GM19099 (cell line): ENCODE measurements around the gene LIPM.

Experiments
- POLR2A ChIP-seq: IDR thresholded peaks from 3 replicates; pipeline ENCODE4 v1.6.1; 2011; ENCODE audit warnings: low read depth; ENCODE audit not compliant: insufficient read length; ENCODE audit errors: extremely low read depth

Gene LIPM

DNA sequence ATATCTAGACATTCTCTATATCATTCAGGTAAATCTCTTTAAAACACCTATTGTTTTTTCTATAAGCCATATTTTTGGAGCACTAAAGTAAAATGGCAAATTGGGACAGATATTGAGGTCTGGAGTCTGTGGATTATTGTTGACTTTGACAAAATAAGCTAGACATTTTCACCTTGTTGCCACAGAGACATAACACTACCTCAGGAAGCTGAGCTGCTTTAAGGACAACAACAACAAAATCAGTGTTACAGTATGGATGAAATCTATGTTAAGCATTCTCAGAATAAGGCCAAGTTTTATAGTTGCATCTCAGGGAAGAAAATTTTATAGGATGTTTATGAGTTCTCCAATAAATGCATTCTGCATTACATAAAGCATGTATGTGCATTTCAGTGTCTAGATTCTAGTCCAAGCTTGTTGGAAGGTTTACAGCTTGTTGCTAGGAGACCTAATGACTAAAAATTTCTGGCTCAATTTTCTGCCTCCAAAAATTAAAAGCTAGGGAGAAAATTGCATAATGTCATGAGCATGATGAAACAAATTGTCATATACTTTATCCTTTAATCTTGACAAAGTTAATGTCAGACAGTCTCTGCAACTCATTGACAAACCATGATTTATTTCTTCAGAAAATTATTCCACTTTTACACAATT is 18.3 kb downstream of the LIPM start:
- no peak for TF ChIP-seq POLR2A

DNA sequence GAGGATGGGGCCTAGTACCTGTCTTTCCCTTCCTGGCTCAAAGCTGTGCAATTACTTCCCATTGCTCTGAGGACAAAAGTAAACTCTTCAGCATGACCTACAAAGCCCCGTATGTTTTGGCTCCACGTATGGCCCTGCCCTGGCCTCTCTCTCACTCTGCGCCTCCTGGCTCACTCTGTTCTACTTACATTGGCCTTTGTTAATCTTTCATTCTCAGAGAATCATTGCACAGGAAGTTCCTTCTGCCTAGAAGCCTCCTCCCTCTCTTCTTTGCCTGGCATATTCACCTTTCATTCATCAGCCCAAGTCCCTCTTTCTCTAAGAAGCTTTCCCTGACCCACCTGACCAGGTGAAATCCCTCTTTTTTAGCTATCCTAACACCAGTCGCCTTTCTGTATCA is 23.9 kb downstream of the LIPM start:
- TF ChIP-seq POLR2A = no peak

DNA sequence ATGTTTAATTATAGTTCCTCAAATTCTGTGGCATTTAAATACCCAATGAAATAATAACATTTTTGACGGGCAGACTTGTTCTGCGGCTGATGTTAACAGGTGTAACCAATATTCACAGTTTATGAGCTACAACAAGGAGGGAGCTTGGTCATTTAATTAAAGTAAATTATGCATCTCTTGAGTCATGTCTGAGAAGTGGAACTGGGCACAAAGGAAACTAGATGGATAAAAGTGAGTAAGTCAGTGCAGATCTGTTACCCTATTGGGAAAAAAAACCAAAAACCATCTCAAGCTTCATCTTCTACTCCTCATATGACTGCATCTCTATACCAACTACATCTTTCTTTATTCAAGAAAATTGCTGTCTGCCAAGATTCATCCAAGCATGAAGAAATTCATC is 25.1 kb downstream of the LIPM start:
- TF ChIP-seq POLR2A = no peak

DNA sequence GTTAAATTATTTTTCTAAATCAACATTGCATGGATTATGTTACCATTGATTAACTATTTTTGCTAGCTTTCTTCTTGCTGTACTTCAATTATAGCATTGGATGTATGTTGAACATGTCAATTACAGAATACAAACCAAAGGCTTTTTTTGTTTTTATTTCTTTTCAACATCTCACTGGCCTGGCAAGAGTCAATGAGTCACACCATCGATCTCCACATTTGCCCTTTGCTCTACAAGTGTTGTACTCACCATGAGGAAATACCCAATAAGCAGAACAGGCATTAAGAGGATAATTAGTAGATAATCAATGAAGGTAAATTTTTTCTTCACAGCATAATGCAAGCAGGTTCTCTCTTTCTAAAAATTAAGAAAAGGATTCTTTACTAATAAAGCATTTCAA is 25.8 kb downstream of the LIPM start:
- no peak for TF ChIP-seq POLR2A

DNA sequence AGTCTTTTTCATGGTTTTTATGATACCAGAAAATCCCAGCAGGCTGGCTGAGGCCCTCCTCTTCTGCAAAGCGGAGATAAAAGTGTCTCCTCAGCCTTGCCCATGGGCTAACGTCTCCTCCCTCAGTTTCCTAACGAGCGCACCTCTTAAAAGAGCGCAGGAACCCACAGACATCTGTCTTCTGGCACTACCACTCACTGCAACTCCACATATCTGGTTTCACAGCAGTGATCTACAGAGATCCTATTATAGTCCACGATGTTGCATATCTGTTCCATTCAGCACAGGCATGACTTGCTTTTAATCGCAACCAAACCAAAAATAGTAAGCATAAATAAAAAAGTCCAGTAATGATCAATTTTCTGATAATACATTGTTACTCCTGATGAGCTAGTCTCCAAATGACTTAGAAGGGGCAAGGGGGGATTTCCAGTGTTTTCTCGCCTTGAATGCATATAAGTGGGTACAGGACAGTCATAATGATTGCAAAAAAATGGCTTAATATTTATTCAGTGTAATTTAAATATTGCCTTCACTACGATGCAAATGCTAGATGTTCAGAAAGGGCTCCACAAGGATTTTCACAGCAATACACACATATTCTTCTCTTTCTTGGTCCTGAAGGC is 28.2 kb downstream of the LIPM start:
- no peak for TF ChIP-seq POLR2A

DNA sequence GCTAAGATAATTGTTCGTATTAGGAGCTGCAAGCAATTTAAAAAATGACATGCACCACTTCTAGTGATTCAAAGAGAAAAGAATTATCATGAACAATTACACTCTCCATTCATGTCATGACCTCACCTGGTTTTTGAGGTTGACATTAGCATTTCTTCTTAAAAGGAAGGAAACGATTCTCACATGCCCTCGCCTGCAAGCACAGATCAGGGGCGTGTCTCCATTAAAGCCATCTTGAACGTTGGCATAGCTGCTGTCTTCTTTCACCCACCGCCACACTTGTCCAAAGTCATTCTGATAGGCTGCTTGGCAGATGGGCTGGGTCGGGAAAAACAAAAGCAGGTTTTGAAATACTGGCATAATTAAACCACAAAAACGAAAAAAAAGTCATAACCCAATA is 29.2 kb downstream of the LIPM start:
- no peak for TF ChIP-seq POLR2A

DNA sequence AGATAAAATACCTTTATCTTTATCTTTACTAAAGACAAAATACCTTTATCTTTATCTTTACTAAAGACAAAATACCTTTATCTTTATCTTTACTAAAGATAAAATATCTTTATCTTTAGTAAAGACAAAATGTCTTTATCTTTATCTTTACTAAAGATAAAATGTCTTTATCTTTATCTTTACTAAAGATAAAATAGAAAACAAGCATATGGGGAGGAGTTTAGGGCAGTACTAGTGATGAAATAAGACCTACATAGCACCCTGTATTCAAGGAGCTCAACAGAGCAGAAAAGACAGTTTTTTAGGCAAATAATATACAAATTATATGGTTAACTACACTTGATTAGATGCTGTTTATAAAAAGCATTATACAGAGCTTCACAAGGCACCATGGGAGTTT is 29.8 kb downstream of the LIPM start:
- no peak for TF ChIP-seq POLR2A

DNA sequence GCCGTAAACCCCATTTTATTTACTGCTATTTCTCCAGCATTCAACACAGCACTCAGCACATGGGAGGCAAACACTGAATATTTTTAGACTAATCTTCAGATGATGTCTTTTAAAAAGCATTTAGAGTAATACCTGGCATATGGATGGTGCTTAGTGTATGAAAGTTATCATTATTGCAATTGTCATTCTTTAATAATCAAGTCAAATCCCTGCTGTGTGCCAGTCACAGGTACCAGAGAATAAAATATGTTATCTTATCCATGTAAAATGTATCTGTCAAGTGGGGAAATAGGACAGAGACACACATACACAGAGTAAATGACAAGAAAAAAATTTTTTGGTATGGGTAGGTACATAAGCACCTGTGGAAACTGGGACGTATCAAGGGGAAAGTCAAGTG is 30.6 kb downstream of the LIPM start:
- no peak for TF ChIP-seq POLR2A

DNA sequence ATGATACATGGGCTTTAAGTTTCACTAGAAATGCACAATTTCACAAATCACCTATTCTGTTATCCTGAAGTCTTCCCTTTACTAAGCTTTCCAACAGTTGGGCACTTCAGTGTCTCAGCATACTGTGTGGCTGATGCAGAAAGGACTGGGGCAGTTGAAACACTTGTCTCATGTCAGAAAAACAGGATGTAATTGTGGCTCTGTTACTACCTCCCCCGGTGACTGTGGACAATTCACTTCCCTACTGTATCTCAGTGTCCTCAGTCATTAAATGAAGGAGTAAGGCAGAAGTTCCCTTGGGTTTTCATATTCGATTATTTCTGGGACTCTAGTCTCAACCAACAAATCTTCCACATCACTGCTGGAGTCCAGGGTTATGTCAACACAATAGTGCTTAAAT is 31.2 kb downstream of the LIPM start:
- no peak for TF ChIP-seq POLR2A

DNA sequence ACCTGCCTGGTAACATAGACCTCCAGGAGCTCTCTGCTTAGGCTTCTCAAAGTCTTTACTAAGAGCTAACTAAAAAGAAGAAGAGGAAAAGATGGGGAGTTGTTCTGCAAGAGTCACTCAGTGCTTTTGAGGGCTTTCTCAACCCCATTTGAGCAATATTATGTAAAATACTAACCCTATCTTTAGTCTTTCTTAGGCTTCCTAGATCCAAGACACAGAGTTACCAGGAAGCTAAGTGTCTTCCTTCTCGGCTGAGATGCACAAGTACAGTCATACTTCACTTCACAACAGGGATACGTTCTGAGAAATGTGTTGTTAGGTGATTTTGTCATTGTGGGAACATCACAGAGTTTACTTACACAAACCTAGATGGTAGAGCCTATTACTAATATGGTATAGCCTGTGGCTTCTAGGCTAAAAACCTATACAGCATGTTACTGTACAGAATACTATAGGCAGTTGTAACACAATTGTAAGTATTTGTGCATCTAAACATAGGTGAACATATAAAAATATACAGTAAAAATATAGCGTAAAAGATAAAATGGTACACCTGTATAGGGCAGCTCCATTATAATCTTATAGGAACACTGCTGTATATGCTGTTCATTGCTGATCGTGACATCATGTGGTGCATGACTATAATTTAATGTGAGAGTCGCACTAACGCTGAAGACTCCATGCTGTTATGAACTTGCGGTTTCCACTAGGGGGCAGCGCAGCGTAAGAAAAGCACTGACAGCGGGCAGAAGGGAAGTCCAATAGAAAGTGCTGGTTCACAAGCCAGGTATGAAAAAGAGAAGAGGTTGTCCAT is 32.8 kb downstream of the LIPM start:
- no peak for TF ChIP-seq POLR2A

DNA sequence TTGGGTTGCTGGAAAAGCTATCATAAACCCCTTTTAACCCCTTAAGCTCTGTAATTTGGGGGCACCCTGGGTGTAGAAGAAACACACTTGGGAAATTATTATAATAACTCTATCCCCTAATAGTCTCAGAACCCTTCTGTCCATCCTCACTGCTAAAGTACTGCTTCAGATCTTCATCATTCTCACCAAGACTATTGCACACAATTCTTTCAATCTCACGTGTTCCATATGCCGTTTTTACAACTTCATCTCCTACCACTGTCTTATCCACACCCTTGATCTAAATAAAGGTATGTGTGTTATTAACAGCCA is 33.3 kb downstream of the LIPM start:
- no peak for TF ChIP-seq POLR2A

DNA sequence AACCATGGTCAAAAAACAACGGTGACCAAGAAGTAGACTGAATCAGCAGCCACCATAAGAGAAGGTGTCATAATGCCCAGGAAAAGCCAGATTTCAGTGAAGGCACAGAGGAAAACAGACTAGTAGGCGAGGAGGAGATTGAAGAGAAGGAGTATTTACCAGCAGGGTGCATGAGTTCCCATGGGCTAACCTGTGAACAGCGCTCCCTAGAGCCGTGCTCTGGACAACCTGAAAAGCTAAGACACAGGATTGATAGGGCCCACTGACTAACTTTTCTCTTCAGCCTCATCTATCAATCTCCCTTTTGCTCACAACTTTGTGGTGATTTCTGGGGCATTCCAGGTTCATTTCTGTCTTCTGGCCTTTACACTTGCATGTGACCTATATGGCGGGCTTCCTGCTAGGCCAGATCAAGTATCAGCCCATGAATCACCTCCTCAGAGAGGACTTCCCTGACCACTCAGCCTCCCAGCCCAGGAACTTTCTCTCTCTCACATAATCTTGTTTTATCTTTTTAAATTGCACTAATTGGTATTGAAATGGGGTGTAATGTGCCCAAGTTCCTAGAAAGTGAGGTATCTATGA is 36.3 kb downstream of the LIPM start:
- no peak for TF ChIP-seq POLR2A

DNA sequence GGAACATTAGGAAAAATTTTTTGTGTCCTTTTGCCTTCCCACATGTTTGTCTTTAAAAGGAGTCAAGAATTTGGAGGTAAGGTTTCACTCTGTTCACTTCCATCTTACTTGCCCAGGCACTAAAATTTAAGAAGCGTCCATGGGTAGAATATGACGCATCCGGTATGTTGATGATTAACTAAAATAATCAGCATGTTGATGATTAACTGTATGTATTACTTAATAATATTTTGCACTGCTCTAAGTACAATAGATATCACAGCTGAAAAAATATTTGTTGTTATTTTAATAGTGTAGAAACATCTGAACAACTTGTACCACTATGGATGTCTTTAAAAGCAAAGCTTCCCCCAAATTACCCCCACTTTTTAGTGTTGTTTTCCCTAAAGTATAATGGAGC is 37.6 kb downstream of the LIPM start:
- TF ChIP-seq POLR2A = no peak

DNA sequence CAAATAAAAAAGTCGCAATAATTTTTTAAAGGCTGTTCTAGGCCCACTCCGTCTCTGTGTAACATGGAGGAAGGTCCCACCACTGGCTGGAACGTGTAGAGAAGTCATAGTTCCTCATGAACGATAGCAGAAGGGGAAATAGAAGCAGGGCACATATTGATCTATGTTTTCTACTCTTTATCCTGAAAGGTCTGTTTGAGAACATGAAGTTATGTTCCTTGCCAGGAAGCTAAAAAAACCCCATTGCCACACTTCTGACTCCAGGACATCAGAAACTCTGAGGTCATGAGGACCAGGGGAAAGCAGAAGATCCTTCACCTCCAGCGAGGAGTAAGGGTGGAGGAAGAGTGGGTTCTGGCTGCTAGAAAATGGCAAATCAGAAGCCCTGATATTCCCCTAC is 38.4 kb downstream of the LIPM start:
- TF ChIP-seq POLR2A = no peak

DNA sequence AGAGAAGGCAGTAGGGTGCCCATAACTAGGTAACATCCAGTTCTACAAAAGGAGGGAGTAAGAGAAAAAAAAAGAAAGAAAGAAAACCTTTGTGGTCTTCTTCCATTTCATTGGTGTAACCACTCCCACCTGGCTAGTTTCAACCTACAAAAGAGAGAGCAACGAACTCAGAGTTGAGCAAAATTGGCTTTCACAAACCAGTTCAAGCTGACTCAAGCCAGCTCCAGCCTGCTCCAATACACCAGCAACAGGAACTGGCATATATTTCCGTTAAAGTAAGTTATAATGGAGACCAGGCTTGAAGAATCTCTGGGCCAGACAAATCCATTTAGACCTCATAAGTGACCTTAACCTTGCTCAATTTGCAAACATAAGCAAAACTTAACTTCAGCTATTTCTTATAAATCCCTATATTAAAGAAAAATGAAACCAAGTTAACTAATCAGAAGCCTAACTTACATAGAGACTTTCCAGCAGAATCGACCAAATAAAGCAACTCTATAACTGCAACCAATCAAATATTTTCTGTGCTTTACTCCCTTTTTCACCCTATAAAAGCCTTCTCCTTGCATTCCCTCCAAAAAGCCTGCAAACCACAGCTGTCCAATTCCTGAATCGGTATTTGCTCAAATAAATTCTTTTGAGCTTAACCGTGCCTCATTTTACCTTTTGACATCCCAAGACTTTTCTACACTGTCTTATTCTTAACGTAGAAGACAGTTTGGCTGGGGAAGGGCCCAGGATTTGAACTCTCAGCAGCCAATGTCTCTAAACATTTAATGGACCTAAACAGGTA is 39.0 kb downstream of the LIPM start:
- no peak for TF ChIP-seq POLR2A
